HCT116 (cell line): ENCODE data around the gene LMAN2L. TPM values are rescaled to one million over a fixed set of nuclear protein-coding genes. Genes with fewer than 3 reads are reported as not detected.

Source experiments
- ATAC-seq: fragments of 200-7000 bp; cut with Tn5 transposase; 2 replicates; pipeline ENCODE4 v1.9.1; 2020; ENCODE audit warnings: mild to moderate bottlenecking, moderate library complexity
- BruUV-seq: library from RNA; stranded (reverse); fragments of 400-500 nt; replicated peaks from 2 replicates; lab custom pipeline; 2021; lab: Mats Ljungman, UMichigan
- CTCF ChIA-PET: fragments of 300-600 bp; sonication (Branson Sonifier 250); formaldehyde crosslinking; loops from one replicate; lab custom pipeline; 2021; ENCODE audit warnings: antibody characterized with exemption; lab: Charles Lee
- POLR2A ChIA-PET: fragments of 300-600, 350-600 bp; sonication (Branson Sonifier 250); formaldehyde crosslinking; loops from one replicate; lab custom pipeline; 2021; ENCODE audit warnings: antibody characterized with exemption; lab: Charles Lee
- RAD21 ChIA-PET, 2 experiments: fragments of 300-600 bp; sonication (Branson Sonifier 250); formaldehyde crosslinking; loops; one replicate each; lab custom pipeline; 2023; ENCODE audit warnings: low total read pairs in 2 of 2; ENCODE audit not compliant: uncharacterized antibody in 2 of 2, unreplicated experiment in 2 of 2, low non-redundant PET in 1 of 2; lab: Charles Lee
- DNase-seq: peaks from one replicate; pipeline ENCODE4 v3.0.0-alpha.2; 2010; ENCODE audit warnings: low read depth, low spot score
- H2AFZ ChIP-seq: fragments of 200-600 bp; shearing (Covaris generic), sonication (generic); 2 replicates; pipeline ENCODE4 v1.6.1; 2017; ENCODE audit warnings: low read depth, mixed run types, mixed read lengths, antibody characterized with exemption, low read length; ENCODE audit not compliant: poor library complexity, severe bottlenecking
- H3K27ac ChIP-seq: 2 replicates; pipeline ENCODE4 v1.5.1; 2012; ENCODE audit warnings: low read depth, low read length
- H3K27me3 ChIP-seq: fragments of 200-600 bp; sonication (generic); 2 replicates; pipeline ENCODE4 v1.6.1; 2016; ENCODE audit warnings: mixed run types, low read length, mixed read lengths; ENCODE audit not compliant: insufficient read depth
- H3K36me3 ChIP-seq, 2 experiments: fragments of 200-500 bp in 1 of 2; fragments of 200-600 bp in 1 of 2; sonication (Bioruptor generic) in 1 of 2; sonication (generic) in 1 of 2; 2 replicates each; pipeline versions ENCODE4 v1.5.1 to v1.6.1; 2014 to 2016; ENCODE audit warnings: low read length in 2 of 2, inconsistent platforms in 1 of 2, mixed read lengths in 1 of 2, mixed run types in 1 of 2; ENCODE audit not compliant: insufficient read depth in 2 of 2, control insufficient read depth in 1 of 2
- H3K4me1 ChIP-seq, 2 experiments: fragments of 200-600 bp in 1 of 2; sonication (generic) in 1 of 2; 2 replicates each; pipeline versions ENCODE4 v1.5.1 to v1.6.1; 2012 to 2017; ENCODE audit warnings: low read length in 2 of 2, inconsistent platforms in 1 of 2, mild to moderate bottlenecking in 1 of 2, mixed read lengths in 1 of 2, mixed run types in 1 of 2, moderate library complexity in 1 of 2; ENCODE audit not compliant: insufficient read depth in 2 of 2, control insufficient read depth in 1 of 2
- H3K4me2 ChIP-seq: fragments of 200-600 bp; sonication (generic); 2 replicates; pipeline ENCODE4 v1.6.1; 2017; ENCODE audit warnings: mixed run types, low read length, mixed read lengths
- H3K4me3 ChIP-seq, 2 experiments: fragments of 200-600 bp in 1 of 2; sonication (generic) in 1 of 2; replicated peaks in 1 of 2; 2 replicates each; pipeline ENCODE4 v1.5.1; 2011 to 2016; ENCODE audit warnings: low read length in 2 of 2, control low read depth in 1 of 2, low read depth in 1 of 2, mild to moderate bottlenecking in 1 of 2, mixed read lengths in 1 of 2, mixed run types in 1 of 2
- H3K79me2 ChIP-seq: fragments of 200-600 bp; sonication (generic); 2 replicates; pipeline ENCODE4 v1.6.1; 2017; ENCODE audit warnings: mild to moderate bottlenecking, mixed run types, low read length, moderate library complexity, mixed read lengths; ENCODE audit not compliant: insufficient read depth
- H3K9ac ChIP-seq: fragments of 200-600 bp; sonication (generic); 2 replicates; pipeline ENCODE4 v1.6.1; 2016; ENCODE audit warnings: low read length, mixed read lengths
- H3K9me2 ChIP-seq: fragments of 200-600 bp; sonication (generic), shearing (Covaris generic); 2 replicates; pipeline ENCODE4 v1.6.1; 2017; ENCODE audit warnings: mixed run types, mild to moderate bottlenecking, moderate library complexity; ENCODE audit not compliant: insufficient read depth
- H3K9me3 ChIP-seq, 2 experiments: fragments of 200-500 bp in 1 of 2; fragments of 200-600 bp in 1 of 2; sonication (Bioruptor generic) in 1 of 2; sonication (generic) in 1 of 2; 2 replicates each; pipeline ENCODE4 v1.6.1; 2014 to 2017; ENCODE audit warnings: low read length in 2 of 2, mixed read lengths in 2 of 2, inconsistent platforms in 1 of 2, low read depth in 1 of 2, mild to moderate bottlenecking in 1 of 2, mixed run types in 1 of 2, moderate library complexity in 1 of 2; ENCODE audit not compliant: control insufficient read depth in 1 of 2, insufficient read depth in 1 of 2
- H4K20me1 ChIP-seq: fragments of 200-600 bp; sonication (generic), shearing (Covaris generic); 2 replicates; pipeline ENCODE4 v1.6.1; 2017; ENCODE audit warnings: mixed run types, mild to moderate bottlenecking, moderate library complexity; ENCODE audit not compliant: insufficient read depth
- CBX3 ChIP-seq: IDR thresholded peaks from 2 replicates; pipeline ENCODE4 v1.6.1; 2012; ENCODE audit warnings: low read depth
- CTCF ChIP-seq, 3 experiments: fragments of 200-600 bp in 1 of 3; sonication (generic) in 1 of 3; IDR thresholded peaks in 2 of 3; conservative IDR thresholded peaks in 1 of 3; 2 replicates each; pipeline ENCODE4 v1.5.1; 2012 to 2017; ENCODE audit warnings: low read depth in 2 of 3, low read length in 2 of 3, antibody characterized with exemption in 1 of 3, borderline replicate concordance in 1 of 3, control low read depth in 1 of 3, mild to moderate bottlenecking in 1 of 3, mixed read lengths in 1 of 3, mixed run types in 1 of 3, moderate library complexity in 1 of 3; ENCODE audit not compliant: insufficient read depth in 1 of 3
- EGR1 ChIP-seq: IDR thresholded peaks from 2 replicates; pipeline ENCODE4 v1.6.1; 2012; ENCODE audit warnings: low read depth
- RAD21 ChIP-seq: IDR thresholded peaks from 2 replicates; pipeline ENCODE4 v1.6.1; 2012; ENCODE audit warnings: low read depth, mild to moderate bottlenecking
- REST ChIP-seq: IDR thresholded peaks from 2 replicates; pipeline ENCODE4 v1.6.1; 2012; ENCODE audit warnings: low read depth
- intact Hi-C: fragments of 100-400 bp; cut with micrococcal nuclease; formaldehyde crosslinking; loops from 2 replicates; pipeline ENCODE4 v1.10.0; 2022
- total RNA-seq: library from RNA; stranded (reverse); gene quantifications from one replicate; pipeline ENCODE4 v1.2.1, GENCODE V29; 2021; ENCODE audit not compliant: unreplicated experiment

The LMAN2L gene
- total RNA-seq, 1 experiment from 2014 or later, result 15.2 TPM

- TF ChIP-seq REST, result no peak
Observed at GRCh38 chr2:96760036-96760985, 20.4 kb upstream of the LMAN2L start, which contains the start of gene CNNM4 (continued).

- ChIA-PET CTCF (no interaction called here), RAD21 (no interaction called here), POLR2A (no interaction called here)
- Histone ChIP-seq H3K27ac (no peak overlapping the region), H4K20me1 (no peaks in the 10 kb centered on the region), H3K9ac (peak overlapping the region; percentile 48; the same call in 1 of the 2 replicates), H3K27me3 (no peaks in the 10 kb centered on the region), H3K4me1 (peaks cover 14 to 50% of the 10 kb centered on the region in 2 experiments), H3K36me3 (no peaks in the 10 kb centered on the region), H3K9me3 (no peaks in the 10 kb centered on the region), H3K4me3 (no peak overlapping the region), H3K9me2 (no peaks in the 10 kb centered on the region), H3K4me2 (peak overlapping the region; percentile 83), H3K79me2 (peaks cover 20% of the 10 kb centered on the region), H2AFZ (peak overlapping the region; percentile 23)
- no peak for DNase-seq
- no peak for TF ChIP-seq RAD21
- no peak for TF ChIP-seq CBX3
- TF ChIP-seq REST, result no peak
- no peak for TF ChIP-seq CTCF (IDR thresholded peaks at IDR 0.05 in 2 of 3, conservative IDR thresholded peaks at IDR 0.05 in 1 of 3; ENCODE audit: borderline replicate concordance in 1 of 3, insufficient read depth in 1 of 3, low read depth in 2 of 3, low read length in 2 of 3)
- no peak for TF ChIP-seq EGR1
- intact Hi-C loops, result no loop called here
- no peak for ATAC-seq
- no TSS peak for BruUV-seq
Observed at GRCh38 chr2:96759548-96759947, 19.7 kb upstream of the LMAN2L start.
